ENCODE results near the gene SLC38A10. TPM values are rescaled to one million over a fixed set of nuclear protein-coding genes. Genes with fewer than 3 reads are reported as not detected.
A peak's percentile ranks its signal among the peaks of the same experiment; 100 is the strongest.

SLC38A10 gene
- total and polyA plus RNA-seq, 2 of the 13 experiments (the other 11 are each of a cell fraction or from before 2014, with no cell fraction given) = 23.4 to 55.8 TPM

DNA sequence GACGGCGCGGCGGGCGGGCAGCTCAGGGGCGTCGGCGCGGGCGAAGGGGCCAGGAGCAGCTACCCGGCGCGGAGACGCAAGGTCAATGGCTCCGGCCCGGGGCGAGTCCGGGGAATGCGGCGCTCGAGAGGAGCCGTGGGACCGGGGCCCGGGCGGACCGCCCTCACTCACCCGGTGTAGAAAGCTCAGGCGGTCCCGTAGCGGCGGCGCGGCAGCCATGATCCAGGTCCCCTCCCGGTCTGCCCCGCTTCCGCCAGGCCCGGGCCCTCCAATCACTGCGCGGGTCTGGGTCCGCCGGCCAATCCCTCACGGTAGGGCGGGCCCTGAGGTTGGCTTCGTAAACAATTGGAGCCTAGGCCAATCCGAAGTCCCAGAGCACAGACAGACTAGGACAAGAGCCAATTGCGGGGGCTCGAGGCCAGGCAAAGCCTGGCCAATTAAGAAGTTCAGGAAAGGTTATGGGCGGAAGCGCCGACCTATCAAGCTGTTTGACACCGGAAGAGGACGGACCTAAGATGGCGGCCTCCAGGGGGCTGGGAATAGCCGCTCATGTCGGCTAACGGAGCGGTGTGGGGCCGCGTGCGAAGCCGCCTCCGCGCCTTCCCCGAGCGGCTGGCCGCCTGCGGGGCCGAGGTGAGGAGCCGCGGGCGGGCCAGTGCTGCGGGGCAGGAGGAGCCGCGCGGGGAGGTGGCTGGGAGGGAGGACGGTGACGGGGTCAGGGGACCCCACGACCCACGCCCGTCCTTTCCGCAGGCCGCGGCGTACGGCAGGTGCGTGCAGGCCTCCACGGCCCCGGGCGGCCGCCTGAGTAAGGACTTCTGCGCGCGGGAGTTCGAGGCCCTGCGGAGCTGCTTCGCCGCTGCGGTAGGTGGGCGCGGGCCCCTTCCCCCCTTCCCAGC lies 56.0 kb downstream of the SLC38A10 start, which contains the start of the genes NDUFAF8 and TEPSIN (continued):
- TF ChIP-seq, protein P1, sequence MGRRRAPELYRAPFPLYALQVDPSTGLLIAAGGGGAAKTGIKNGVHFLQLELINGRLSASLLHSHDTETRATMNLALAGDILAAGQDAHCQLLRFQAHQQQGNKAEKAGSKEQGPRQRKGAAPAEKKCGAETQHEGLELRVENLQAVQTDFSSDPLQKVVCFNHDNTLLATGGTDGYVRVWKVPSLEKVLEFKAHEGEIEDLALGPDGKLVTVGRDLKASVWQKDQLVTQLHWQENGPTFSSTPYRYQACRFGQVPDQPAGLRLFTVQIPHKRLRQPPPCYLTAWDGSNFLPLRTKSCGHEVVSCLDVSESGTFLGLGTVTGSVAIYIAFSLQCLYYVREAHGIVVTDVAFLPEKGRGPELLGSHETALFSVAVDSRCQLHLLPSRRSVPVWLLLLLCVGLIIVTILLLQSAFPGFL (CRISPR knock-in tag; IDR thresholded peaks at IDR 0.05) = 0 out of 2 replicates have a peak, but pooled peaks have one; percentile 63
- TF ChIP-seq, protein P2, sequence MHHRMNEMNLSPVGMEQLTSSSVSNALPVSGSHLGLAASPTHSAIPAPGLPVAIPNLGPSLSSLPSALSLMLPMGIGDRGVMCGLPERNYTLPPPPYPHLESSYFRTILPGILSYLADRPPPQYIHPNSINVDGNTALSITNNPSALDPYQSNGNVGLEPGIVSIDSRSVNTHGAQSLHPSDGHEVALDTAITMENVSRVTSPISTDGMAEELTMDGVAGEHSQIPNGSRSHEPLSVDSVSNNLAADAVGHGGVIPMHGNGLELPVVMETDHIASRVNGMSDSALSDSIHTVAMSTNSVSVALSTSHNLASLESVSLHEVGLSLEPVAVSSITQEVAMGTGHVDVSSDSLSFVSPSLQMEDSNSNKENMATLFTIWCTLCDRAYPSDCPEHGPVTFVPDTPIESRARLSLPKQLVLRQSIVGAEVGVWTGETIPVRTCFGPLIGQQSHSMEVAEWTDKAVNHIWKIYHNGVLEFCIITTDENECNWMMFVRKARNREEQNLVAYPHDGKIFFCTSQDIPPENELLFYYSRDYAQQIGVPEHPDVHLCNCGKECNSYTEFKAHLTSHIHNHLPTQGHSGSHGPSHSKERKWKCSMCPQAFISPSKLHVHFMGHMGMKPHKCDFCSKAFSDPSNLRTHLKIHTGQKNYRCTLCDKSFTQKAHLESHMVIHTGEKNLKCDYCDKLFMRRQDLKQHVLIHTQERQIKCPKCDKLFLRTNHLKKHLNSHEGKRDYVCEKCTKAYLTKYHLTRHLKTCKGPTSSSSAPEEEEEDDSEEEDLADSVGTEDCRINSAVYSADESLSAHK (CRISPR knock-in tag; IDR thresholded peaks at IDR 0.05; ENCODE audit: borderline replicate concordance) = no peak
- no peak for TF ChIP-seq NR2F6 (IDR thresholded peaks at IDR 0.05)
- TF ChIP-seq NR2F6 (CRISPR knock-in tag; IDR thresholded peaks at IDR 0.05) = 0 out of 2 replicates have a peak, but pooled peaks have one; percentile 7
- TF ChIP-seq, protein P3, sequence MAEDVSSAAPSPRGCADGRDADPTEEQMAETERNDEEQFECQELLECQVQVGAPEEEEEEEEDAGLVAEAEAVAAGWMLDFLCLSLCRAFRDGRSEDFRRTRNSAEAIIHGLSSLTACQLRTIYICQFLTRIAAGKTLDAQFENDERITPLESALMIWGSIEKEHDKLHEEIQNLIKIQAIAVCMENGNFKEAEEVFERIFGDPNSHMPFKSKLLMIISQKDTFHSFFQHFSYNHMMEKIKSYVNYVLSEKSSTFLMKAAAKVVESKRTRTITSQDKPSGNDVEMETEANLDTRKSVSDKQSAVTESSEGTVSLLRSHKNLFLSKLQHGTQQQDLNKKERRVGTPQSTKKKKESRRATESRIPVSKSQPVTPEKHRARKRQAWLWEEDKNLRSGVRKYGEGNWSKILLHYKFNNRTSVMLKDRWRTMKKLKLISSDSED (CRISPR knock-in tag; IDR thresholded peaks at IDR 0.05) = peak; percentile 92; the same call in 1 of the 2 replicates
- TF ChIP-seq ZNF660 (CRISPR knock-in tag; IDR thresholded peaks at IDR 0.05; ENCODE audit: borderline replicate concordance, low read depth) = no peak
- 0 out of 2 replicates have a peak, but pooled peaks have one; percentile 9 for TF ChIP-seq ZNF180 (CRISPR knock-in tag; IDR thresholded peaks at IDR 0.05; ENCODE audit: borderline replicate concordance, low read depth)
- TF ChIP-seq MIXL1 (CRISPR knock-in tag; IDR thresholded peaks at IDR 0.05) = peak; percentile 73; the same call in 1 of the 2 replicates
- TF ChIP-seq SALL2 (CRISPR knock-in tag; IDR thresholded peaks at IDR 0.05) = 0 out of 2 replicates have a peak, but pooled peaks have one; percentile 18
- 0 out of 2 replicates have a peak, but pooled peaks have one; percentile 18 for TF ChIP-seq NCOA1 (CRISPR knock-in tag; IDR thresholded peaks at IDR 0.05)
- TF ChIP-seq, protein P4, sequence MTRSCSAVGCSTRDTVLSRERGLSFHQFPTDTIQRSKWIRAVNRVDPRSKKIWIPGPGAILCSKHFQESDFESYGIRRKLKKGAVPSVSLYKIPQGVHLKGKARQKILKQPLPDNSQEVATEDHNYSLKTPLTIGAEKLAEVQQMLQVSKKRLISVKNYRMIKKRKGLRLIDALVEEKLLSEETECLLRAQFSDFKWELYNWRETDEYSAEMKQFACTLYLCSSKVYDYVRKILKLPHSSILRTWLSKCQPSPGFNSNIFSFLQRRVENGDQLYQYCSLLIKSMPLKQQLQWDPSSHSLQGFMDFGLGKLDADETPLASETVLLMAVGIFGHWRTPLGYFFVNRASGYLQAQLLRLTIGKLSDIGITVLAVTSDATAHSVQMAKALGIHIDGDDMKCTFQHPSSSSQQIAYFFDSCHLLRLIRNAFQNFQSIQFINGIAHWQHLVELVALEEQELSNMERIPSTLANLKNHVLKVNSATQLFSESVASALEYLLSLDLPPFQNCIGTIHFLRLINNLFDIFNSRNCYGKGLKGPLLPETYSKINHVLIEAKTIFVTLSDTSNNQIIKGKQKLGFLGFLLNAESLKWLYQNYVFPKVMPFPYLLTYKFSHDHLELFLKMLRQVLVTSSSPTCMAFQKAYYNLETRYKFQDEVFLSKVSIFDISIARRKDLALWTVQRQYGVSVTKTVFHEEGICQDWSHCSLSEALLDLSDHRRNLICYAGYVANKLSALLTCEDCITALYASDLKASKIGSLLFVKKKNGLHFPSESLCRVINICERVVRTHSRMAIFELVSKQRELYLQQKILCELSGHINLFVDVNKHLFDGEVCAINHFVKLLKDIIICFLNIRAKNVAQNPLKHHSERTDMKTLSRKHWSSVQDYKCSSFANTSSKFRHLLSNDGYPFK (CRISPR knock-in tag; IDR thresholded peaks at IDR 0.05; ENCODE audit: borderline replicate concordance) = peak; percentile 93
- peak; percentile 63 for TF ChIP-seq POLR2AphosphoS5 (IDR thresholded peaks at IDR 0.05; ENCODE audit: low read depth, low read length)
- TF ChIP-seq ZNF543 (CRISPR knock-in tag; IDR thresholded peaks at IDR 0.05) = no peak
- TF ChIP-seq SOX6 (IDR thresholded peaks at IDR 0.05) = no peak
- no peak; the same call in 1 of the 2 replicates for TF ChIP-seq SOX6 (CRISPR knock-in tag; IDR thresholded peaks at IDR 0.05)
- peak; percentile 99 for TF ChIP-seq RBM39 (IDR thresholded peaks at IDR 0.05; ENCODE audit: low read depth, low read length, poor library complexity, severe bottlenecking)
- peak; percentile 72; the same call in 1 of the 2 replicates for TF ChIP-seq REL (CRISPR knock-in tag; conservative IDR thresholded peaks at IDR 0.05)
- TF ChIP-seq, protein P5, sequence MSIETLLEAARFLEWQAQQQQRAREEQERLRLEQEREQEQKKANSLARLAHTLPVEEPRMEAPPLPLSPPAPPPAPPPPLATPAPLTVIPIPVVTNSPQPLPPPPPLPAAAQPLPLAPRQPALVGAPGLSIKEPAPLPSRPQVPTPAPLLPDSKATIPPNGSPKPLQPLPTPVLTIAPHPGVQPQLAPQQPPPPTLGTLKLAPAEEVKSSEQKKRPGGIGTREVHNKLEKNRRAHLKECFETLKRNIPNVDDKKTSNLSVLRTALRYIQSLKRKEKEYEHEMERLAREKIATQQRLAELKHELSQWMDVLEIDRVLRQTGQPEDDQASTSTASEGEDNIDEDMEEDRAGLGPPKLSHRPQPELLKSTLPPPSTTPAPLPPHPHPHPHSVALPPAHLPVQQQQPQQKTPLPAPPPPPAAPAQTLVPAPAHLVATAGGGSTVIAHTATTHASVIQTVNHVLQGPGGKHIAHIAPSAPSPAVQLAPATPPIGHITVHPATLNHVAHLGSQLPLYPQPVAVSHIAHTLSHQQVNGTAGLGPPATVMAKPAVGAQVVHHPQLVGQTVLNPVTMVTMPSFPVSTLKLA (IDR thresholded peaks at IDR 0.05) = peak; percentile 47; the same call in 1 of the 2 replicates
- TF ChIP-seq ZNF567 (CRISPR knock-in tag; IDR thresholded peaks at IDR 0.05; ENCODE audit: borderline replicate concordance) = 0 out of 2 replicates have a peak, but pooled peaks have one; percentile 31

Measured in HepG2 (cell line).